ENCODE measurements around the gene MRPL36.

DNA sequence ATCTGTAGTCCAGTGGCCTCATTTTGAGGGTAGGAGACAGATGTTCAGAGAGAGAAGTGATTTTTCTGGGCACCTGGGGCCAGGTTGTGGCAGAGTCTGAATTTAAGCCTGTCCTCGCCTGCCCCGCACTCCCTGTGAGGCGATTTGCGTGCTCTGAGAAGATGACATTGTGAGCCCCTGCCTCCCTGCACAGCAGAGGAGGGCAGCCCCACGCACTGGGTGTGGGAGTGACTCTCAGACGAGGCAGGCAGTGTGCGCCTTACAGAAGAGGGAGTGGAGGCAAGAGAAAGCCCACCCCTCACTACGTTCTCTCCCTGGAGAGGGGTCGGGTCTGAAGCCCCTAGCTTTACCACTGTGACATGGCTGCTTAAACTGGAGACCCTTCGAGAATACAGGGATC is 47.4 kb upstream of the MRPL36 start:
- TF ChIP-seq POLR2A (IDR thresholded peaks at IDR 0.05) (no peak), POLR2AphosphoS5 (IDR thresholded peaks at IDR 0.05) (no peak), EP300 (IDR thresholded peaks at IDR 0.05; ENCODE audit: low read depth) (no peak)
- TF ChIP-seq, protein P1, sequence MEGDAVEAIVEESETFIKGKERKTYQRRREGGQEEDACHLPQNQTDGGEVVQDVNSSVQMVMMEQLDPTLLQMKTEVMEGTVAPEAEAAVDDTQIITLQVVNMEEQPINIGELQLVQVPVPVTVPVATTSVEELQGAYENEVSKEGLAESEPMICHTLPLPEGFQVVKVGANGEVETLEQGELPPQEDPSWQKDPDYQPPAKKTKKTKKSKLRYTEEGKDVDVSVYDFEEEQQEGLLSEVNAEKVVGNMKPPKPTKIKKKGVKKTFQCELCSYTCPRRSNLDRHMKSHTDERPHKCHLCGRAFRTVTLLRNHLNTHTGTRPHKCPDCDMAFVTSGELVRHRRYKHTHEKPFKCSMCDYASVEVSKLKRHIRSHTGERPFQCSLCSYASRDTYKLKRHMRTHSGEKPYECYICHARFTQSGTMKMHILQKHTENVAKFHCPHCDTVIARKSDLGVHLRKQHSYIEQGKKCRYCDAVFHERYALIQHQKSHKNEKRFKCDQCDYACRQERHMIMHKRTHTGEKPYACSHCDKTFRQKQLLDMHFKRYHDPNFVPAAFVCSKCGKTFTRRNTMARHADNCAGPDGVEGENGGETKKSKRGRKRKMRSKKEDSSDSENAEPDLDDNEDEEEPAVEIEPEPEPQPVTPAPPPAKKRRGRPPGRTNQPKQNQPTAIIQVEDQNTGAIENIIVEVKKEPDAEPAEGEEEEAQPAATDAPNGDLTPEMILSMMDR (IDR thresholded peaks at IDR 0.05), result no peak
